HCT116 (cell line): ENCODE results near the gene AMMECR1. TPM values are rescaled to one million over a fixed set of nuclear protein-coding genes. Genes with fewer than 3 reads are reported as not detected.
A peak's percentile ranks its signal among the peaks of the same experiment; 100 is the strongest.

ENCODE experiments used
- ATAC-seq: fragments of 200-7000 bp; cut with Tn5 transposase; 2 replicates; pipeline ENCODE4 v1.9.1; 2020; ENCODE audit warnings: mild to moderate bottlenecking, moderate library complexity
- BruUV-seq: library from RNA; stranded (reverse); fragments of 400-500 nt; replicated peaks from 2 replicates; lab custom pipeline; 2021; lab: Mats Ljungman, UMichigan
- CTCF ChIA-PET: fragments of 300-600 bp; sonication (Branson Sonifier 250); formaldehyde crosslinking; loops from one replicate; lab custom pipeline; 2021; ENCODE audit warnings: antibody characterized with exemption; lab: Charles Lee
- POLR2A ChIA-PET: fragments of 300-600, 350-600 bp; sonication (Branson Sonifier 250); formaldehyde crosslinking; loops from one replicate; lab custom pipeline; 2021; ENCODE audit warnings: antibody characterized with exemption; lab: Charles Lee
- RAD21 ChIA-PET, 2 experiments: fragments of 300-600 bp; sonication (Branson Sonifier 250); formaldehyde crosslinking; loops; one replicate each; lab custom pipeline; 2023; ENCODE audit warnings: low total read pairs in 2 of 2; ENCODE audit not compliant: uncharacterized antibody in 2 of 2, unreplicated experiment in 2 of 2, low non-redundant PET in 1 of 2; lab: Charles Lee
- DNase-seq: peaks from one replicate; pipeline ENCODE4 v3.0.0-alpha.2; 2010; ENCODE audit warnings: low read depth, low spot score
- H2AFZ ChIP-seq: fragments of 200-600 bp; shearing (Covaris generic), sonication (generic); 2 replicates; pipeline ENCODE4 v1.6.1; 2017; ENCODE audit warnings: low read depth, mixed run types, mixed read lengths, antibody characterized with exemption, low read length; ENCODE audit not compliant: poor library complexity, severe bottlenecking
- H3K27ac ChIP-seq: 2 replicates; pipeline ENCODE4 v1.5.1; 2012; ENCODE audit warnings: low read depth, low read length
- H3K27me3 ChIP-seq: fragments of 200-600 bp; sonication (generic); 2 replicates; pipeline ENCODE4 v1.6.1; 2016; ENCODE audit warnings: mixed run types, low read length, mixed read lengths; ENCODE audit not compliant: insufficient read depth
- H3K36me3 ChIP-seq, 2 experiments: fragments of 200-500 bp in 1 of 2; fragments of 200-600 bp in 1 of 2; sonication (Bioruptor generic) in 1 of 2; sonication (generic) in 1 of 2; 2 replicates each; pipeline versions ENCODE4 v1.5.1 to v1.6.1; 2014 to 2016; ENCODE audit warnings: low read length in 2 of 2, inconsistent platforms in 1 of 2, mixed read lengths in 1 of 2, mixed run types in 1 of 2; ENCODE audit not compliant: insufficient read depth in 2 of 2, control insufficient read depth in 1 of 2
- H3K4me1 ChIP-seq, 2 experiments: fragments of 200-600 bp in 1 of 2; sonication (generic) in 1 of 2; 2 replicates each; pipeline versions ENCODE4 v1.5.1 to v1.6.1; 2012 to 2017; ENCODE audit warnings: low read length in 2 of 2, inconsistent platforms in 1 of 2, mild to moderate bottlenecking in 1 of 2, mixed read lengths in 1 of 2, mixed run types in 1 of 2, moderate library complexity in 1 of 2; ENCODE audit not compliant: insufficient read depth in 2 of 2, control insufficient read depth in 1 of 2
- H3K4me2 ChIP-seq: fragments of 200-600 bp; sonication (generic); 2 replicates; pipeline ENCODE4 v1.6.1; 2017; ENCODE audit warnings: mixed run types, low read length, mixed read lengths
- H3K4me3 ChIP-seq, 2 experiments: fragments of 200-600 bp in 1 of 2; sonication (generic) in 1 of 2; replicated peaks in 1 of 2; 2 replicates each; pipeline ENCODE4 v1.5.1; 2011 to 2016; ENCODE audit warnings: low read length in 2 of 2, control low read depth in 1 of 2, low read depth in 1 of 2, mild to moderate bottlenecking in 1 of 2, mixed read lengths in 1 of 2, mixed run types in 1 of 2
- H3K79me2 ChIP-seq: fragments of 200-600 bp; sonication (generic); 2 replicates; pipeline ENCODE4 v1.6.1; 2017; ENCODE audit warnings: mild to moderate bottlenecking, mixed run types, low read length, moderate library complexity, mixed read lengths; ENCODE audit not compliant: insufficient read depth
- H3K9ac ChIP-seq: fragments of 200-600 bp; sonication (generic); 2 replicates; pipeline ENCODE4 v1.6.1; 2016; ENCODE audit warnings: low read length, mixed read lengths
- H3K9me2 ChIP-seq: fragments of 200-600 bp; sonication (generic), shearing (Covaris generic); 2 replicates; pipeline ENCODE4 v1.6.1; 2017; ENCODE audit warnings: mixed run types, mild to moderate bottlenecking, moderate library complexity; ENCODE audit not compliant: insufficient read depth
- H3K9me3 ChIP-seq, 2 experiments: fragments of 200-500 bp in 1 of 2; fragments of 200-600 bp in 1 of 2; sonication (Bioruptor generic) in 1 of 2; sonication (generic) in 1 of 2; 2 replicates each; pipeline ENCODE4 v1.6.1; 2014 to 2017; ENCODE audit warnings: low read length in 2 of 2, mixed read lengths in 2 of 2, inconsistent platforms in 1 of 2, low read depth in 1 of 2, mild to moderate bottlenecking in 1 of 2, mixed run types in 1 of 2, moderate library complexity in 1 of 2; ENCODE audit not compliant: control insufficient read depth in 1 of 2, insufficient read depth in 1 of 2
- H4K20me1 ChIP-seq: fragments of 200-600 bp; sonication (generic), shearing (Covaris generic); 2 replicates; pipeline ENCODE4 v1.6.1; 2017; ENCODE audit warnings: mixed run types, mild to moderate bottlenecking, moderate library complexity; ENCODE audit not compliant: insufficient read depth
- CTCF ChIP-seq, 3 experiments: fragments of 200-600 bp in 1 of 3; sonication (generic) in 1 of 3; IDR thresholded peaks in 2 of 3; conservative IDR thresholded peaks in 1 of 3; 2 replicates each; pipeline ENCODE4 v1.5.1; 2012 to 2017; ENCODE audit warnings: low read depth in 2 of 3, low read length in 2 of 3, antibody characterized with exemption in 1 of 3, borderline replicate concordance in 1 of 3, control low read depth in 1 of 3, mild to moderate bottlenecking in 1 of 3, mixed read lengths in 1 of 3, mixed run types in 1 of 3, moderate library complexity in 1 of 3; ENCODE audit not compliant: insufficient read depth in 1 of 3
- POLR2AphosphoS5 ChIP-seq: IDR thresholded peaks from 2 replicates; pipeline ENCODE4 v1.6.1; 2011; ENCODE audit warnings: mild to moderate bottlenecking, low read depth, low read length, moderate library complexity
- RAD21 ChIP-seq: IDR thresholded peaks from 2 replicates; pipeline ENCODE4 v1.6.1; 2012; ENCODE audit warnings: low read depth, mild to moderate bottlenecking
- SIN3A ChIP-seq: IDR thresholded peaks from 2 replicates; pipeline ENCODE4 v1.6.1; 2012; ENCODE audit warnings: low read depth
- TCF7L2 ChIP-seq: IDR thresholded peaks from 2 replicates; pipeline ENCODE4 v1.7.0; 2011; ENCODE audit warnings: borderline replicate concordance, inconsistent platforms; ENCODE audit not compliant: insufficient read depth, insufficient read length; ENCODE audit errors: extremely low read depth
- intact Hi-C: fragments of 100-400 bp; cut with micrococcal nuclease; formaldehyde crosslinking; loops from 2 replicates; pipeline ENCODE4 v1.10.0; 2022
- total RNA-seq: library from RNA; stranded (reverse); gene quantifications from one replicate; pipeline ENCODE4 v1.2.1, GENCODE V29; 2021; ENCODE audit not compliant: unreplicated experiment

Gene AMMECR1
- total RNA-seq, 1 experiment from 2014 or later = 9.2 TPM

- TF ChIP-seq RAD21 (peak; percentile 44), CTCF (IDR thresholded peaks at IDR 0.05 in 2 of 3, conservative IDR thresholded peaks at IDR 0.05 in 1 of 3; ENCODE audit: borderline replicate concordance in 1 of 3, insufficient read depth in 1 of 3, low read depth in 2 of 3, low read length in 2 of 3) (peak; percentile 24 to 71 (median 68); a peak in 5 of 6 replicates), TCF7L2 (no peak)
- TF ChIP-seq, all 23 proteins: peak for 2
- no peaks in the 10 kb centered on the region for H3K36me3 ChIP-seq
- ChIA-PET POLR2A (no interaction called here), RAD21 (no interaction called here), CTCF (interaction anchor here (0.7 to 2.2 kb wide), 8 partner anchors 9 to 244 kb away, joined by 3 to 8 read pairs (median 4); no protein-coding TSS in a partner anchor)
- H4K20me1 ChIP-seq = no peaks in the 10 kb centered on the region
- no peaks in the 10 kb centered on the region for H3K27me3 ChIP-seq
- BruUV-seq = no TSS peak
- H3K9ac ChIP-seq = no peak overlapping the region
- no peak overlapping the region for H3K27ac ChIP-seq
- DNase-seq = no peak
- H3K9me2 ChIP-seq = no peaks in the 10 kb centered on the region
- H3K9me3 ChIP-seq = no peaks in the 10 kb centered on the region
- H3K79me2 ChIP-seq = no peaks in the 10 kb centered on the region
- H3K4me2 ChIP-seq = no peak overlapping the region
- peaks cover 0 to 9% of the 10 kb centered on the region in 2 experiments; a peak in 1 of 4 replicates for H3K4me1 ChIP-seq
- H2AFZ ChIP-seq = no peak overlapping the region
- intact Hi-C loops = no loop called here
- peak; percentile 86 for ATAC-seq
- H3K4me3 ChIP-seq = no peak overlapping the region
These were observed 149.9 kb downstream of the AMMECR1 start for GRCh38 chrX:110167952-110168451.

GRCh38 chrX:110163488-110163887, 154.4 kb downstream of the AMMECR1 start:
- no peaks in the 10 kb centered on the region for H3K27me3 ChIP-seq
- no peaks in the 10 kb centered on the region for H3K79me2 ChIP-seq
- POLR2A ChIA-PET = no interaction called here
- no peaks in the 10 kb centered on the region for H3K9me3 ChIP-seq
- no peak overlapping the region for H2AFZ ChIP-seq
- no peaks in the 10 kb centered on the region for H4K20me1 ChIP-seq
- CTCF ChIA-PET = no interaction called here
- ATAC-seq (no peak), DNase-seq (no peak)
- no peak overlapping the region for H3K4me2 ChIP-seq
- intact Hi-C loops = no loop called here
- no peak overlapping the region for H3K4me3 ChIP-seq
- no TSS peak for BruUV-seq
- TF ChIP-seq SIN3A (no peak), POLR2AphosphoS5 (no peak)
- no peak overlapping the region for H3K9ac ChIP-seq
- H3K36me3 ChIP-seq = no peaks in the 10 kb centered on the region
- RAD21 ChIA-PET = no interaction called here
- H3K27ac ChIP-seq = no peak overlapping the region
- no peaks in the 10 kb centered on the region for H3K9me2 ChIP-seq
- peaks cover 0 to 13% of the 10 kb centered on the region in 2 experiments; a peak in 1 of 4 replicates for H3K4me1 ChIP-seq
